Measurements from ENCODE around the gene MAMDC4. TPM values are rescaled to one million over a fixed set of nuclear protein-coding genes. Genes with fewer than 3 reads are reported as not detected.

Gene MAMDC4
- total RNA-seq, 4 donors from 2014 or later = 30.8 to 50.4 (median 41.4) TPM

DNA sequence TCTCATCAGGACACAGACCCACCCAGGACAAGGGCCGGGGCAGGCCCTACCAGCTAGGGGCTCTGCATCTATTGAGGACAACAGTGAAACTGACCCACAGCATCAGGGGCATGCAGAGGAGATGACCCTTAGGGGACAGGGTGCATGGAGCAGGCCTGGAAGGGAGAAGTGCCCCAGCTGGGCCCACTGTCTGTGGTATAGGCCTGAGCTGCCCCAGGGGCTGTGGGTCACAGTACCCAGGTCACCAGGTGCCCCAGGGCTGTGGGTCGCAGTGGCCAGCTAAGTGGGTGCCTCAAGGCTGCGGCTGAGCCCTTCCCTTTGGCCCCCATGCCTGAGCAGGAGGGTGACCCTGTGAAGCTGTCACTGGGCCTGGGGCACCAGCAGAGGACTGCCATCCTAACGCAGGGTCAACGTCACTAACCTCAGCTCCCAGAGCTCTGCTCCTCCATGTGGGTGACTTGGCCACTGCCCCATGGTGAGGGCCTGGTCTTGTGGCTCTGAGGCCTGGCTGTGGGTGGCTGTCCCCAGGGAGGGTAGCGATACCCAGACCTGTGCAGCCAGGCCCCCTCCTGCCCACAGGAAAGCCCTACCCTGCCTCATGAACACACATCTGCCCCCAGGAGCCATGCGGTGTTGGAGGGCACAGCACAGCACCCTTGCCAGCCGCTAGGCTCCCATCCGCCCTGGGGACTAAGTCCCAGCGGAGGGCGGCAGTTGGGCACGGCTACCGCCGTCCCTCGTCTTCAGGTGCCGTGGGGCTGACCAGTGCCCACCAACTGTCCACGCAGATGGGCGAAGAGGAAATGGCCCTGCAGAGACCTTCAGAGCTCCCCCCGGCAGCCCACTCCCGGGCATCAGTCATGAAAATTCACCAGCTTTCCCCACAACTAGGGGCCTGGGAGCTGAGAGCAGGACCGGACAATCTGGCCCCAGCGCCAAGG, 9.1 kb downstream of the MAMDC4 start:
- TF ChIP-seq POLR2A (IDR thresholded peaks at IDR 0.05) = no peak
- TF ChIP-seq, protein P1, sequence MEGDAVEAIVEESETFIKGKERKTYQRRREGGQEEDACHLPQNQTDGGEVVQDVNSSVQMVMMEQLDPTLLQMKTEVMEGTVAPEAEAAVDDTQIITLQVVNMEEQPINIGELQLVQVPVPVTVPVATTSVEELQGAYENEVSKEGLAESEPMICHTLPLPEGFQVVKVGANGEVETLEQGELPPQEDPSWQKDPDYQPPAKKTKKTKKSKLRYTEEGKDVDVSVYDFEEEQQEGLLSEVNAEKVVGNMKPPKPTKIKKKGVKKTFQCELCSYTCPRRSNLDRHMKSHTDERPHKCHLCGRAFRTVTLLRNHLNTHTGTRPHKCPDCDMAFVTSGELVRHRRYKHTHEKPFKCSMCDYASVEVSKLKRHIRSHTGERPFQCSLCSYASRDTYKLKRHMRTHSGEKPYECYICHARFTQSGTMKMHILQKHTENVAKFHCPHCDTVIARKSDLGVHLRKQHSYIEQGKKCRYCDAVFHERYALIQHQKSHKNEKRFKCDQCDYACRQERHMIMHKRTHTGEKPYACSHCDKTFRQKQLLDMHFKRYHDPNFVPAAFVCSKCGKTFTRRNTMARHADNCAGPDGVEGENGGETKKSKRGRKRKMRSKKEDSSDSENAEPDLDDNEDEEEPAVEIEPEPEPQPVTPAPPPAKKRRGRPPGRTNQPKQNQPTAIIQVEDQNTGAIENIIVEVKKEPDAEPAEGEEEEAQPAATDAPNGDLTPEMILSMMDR (IDR thresholded peaks at IDR 0.05) = no peak
- peak in 1 of 3 donors; percentile 50 for DNase-seq
- Histone ChIP-seq H3K4me1 (peaks cover 6 to 69% (median 15%) of the 10 kb centered on the region in 4 donors), H3K36me3 (peaks cover 0 to 31% (median 0%) of the 10 kb centered on the region in 3 donors), H3K9me3 (no peaks in the 10 kb centered on the region), H3K27me3 (no peaks in the 10 kb centered on the region), H3K27ac (peak overlapping the region in 3 of 4 donors; percentile 83 to 96 (median 91)), H3K4me3 (no peak overlapping the region)

DNA sequence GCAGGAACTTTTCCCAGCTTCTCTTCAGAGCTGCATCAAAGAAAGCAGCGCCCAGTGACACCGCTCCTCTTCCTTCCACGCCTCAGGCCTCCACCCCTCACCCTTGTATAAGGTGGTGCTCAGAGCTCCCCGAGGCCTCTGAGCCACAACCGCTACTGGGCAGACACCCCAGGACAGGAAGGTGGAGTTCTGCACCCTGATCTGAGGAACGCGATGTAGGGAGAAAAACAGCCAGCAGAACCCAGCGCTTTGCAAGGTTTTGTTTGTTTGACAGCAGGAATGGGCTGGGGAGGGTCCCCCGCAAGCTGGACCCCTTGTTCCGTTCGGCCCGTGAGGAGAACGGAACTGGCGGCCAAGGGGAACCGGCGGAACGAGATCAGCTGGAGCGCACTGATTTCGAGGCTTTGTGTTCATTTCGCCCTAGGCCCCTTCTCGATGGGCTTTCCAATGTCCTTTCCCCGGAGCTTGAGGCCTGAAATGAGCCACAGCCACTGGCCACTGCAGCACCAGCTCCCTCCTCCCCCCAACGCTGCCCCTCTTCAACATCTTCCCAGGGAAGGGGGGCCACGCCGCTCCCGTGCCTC, 9.8 kb downstream of the MAMDC4 start:
- peaks cover 0 to 31% (median 0%) of the 10 kb centered on the region in 3 donors for H3K36me3 ChIP-seq
- DNase-seq = no peak
- no peak overlapping the region for H3K4me3 ChIP-seq
- H3K27ac ChIP-seq = peak overlapping the region in 1 of 4 donors; percentile 96
- no peaks in the 10 kb centered on the region for H3K9me3 ChIP-seq
- H3K4me1 ChIP-seq = peaks cover 9 to 73% (median 15%) of the 10 kb centered on the region in 4 donors
- TF ChIP-seq, protein P1 (IDR thresholded peaks at IDR 0.05) = no peak
- TF ChIP-seq POLR2A (IDR thresholded peaks at IDR 0.05) = no peak
- H3K27me3 ChIP-seq = no peaks in the 10 kb centered on the region

DNA sequence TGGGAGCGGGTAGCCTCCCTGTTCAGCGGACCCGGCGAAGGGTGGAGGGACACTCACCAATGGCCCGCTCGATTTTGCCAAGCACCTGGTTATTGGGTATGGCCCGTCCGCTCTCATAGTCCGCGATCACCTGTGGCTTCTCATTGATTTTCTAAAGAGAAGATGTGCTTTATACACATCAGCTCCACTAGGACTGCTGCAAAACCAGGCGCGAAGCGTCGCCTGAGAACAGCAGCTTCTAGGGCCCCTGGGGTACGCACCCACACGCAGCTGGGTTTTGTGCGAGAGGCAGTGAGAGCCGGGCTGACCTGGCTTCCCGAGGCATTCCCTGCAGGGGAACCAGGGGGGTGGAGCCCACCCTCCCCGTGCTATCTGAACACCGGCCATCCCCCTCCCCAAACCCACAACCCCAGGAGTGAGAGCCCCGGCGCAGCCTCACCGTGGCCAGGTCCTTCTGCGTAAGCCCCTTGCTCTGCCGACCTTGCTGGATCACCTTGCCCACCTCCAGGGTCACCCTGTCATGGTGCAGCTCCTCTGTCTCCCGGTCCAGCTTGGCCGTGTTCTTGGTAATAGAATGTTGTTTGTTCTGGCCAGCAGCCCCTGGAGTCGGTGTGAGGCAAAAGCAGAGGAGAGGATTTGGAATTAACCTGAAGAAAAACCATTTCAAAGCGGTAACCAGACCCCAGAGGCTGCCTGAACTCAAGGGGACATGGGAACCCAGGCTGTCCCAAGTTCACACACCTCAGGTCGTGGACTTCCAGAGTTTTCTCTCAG, 10.9 kb downstream of the MAMDC4 start:
- Histone ChIP-seq H3K9me3 (no peaks in the 10 kb centered on the region), H3K4me1 (peaks cover 10 to 68% (median 12%) of the 10 kb centered on the region in 4 donors), H3K27me3 (no peaks in the 10 kb centered on the region), H3K27ac (peak overlapping the region in 1 of 4 donors; percentile 42), H3K36me3 (peaks cover 0 to 31% (median 0%) of the 10 kb centered on the region in 3 donors), H3K4me3 (no peak overlapping the region)
- TF ChIP-seq, protein P1 (IDR thresholded peaks at IDR 0.05) = no peak
- TF ChIP-seq POLR2A (IDR thresholded peaks at IDR 0.05) = no peak
- DNase-seq = no peak

DNA sequence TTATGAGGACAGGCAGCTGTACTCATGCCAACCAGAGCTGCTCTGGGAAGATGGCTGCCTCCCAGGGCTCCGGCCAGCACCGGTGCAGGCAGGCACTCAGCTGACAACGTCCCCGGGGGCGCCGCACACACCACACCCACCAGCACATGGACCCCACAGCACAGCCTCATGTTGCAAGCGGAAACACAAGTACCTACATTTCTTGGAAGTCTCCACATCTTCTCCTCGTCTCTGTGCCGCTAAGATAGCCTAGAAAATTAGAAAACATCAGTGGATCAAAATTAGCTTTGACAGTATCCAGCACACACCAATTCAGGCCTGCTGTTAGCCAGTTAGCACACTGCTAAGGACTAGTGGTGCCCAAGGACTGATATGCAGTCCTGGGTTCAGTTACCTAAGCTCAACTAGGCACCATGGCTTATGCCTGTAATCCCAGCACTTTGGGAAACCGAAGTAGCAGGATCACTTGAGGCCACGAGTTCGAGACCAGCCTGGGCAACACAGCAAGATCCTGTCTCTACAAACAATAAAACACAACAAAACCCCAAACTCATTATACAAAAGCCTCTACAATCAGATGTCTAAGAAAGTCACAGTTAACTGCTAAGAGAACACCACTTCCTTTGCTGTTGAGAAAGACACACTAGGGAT, 11.6 kb downstream of the MAMDC4 start:
- no peak for DNase-seq
- peaks cover 0 to 31% (median 0%) of the 10 kb centered on the region in 3 donors for H3K36me3 ChIP-seq
- no peaks in the 10 kb centered on the region for H3K9me3 ChIP-seq
- TF ChIP-seq, protein P1 (IDR thresholded peaks at IDR 0.05) = no peak
- TF ChIP-seq POLR2A (IDR thresholded peaks at IDR 0.05) = no peak
- H3K4me3 ChIP-seq = no peak overlapping the region
- peaks cover 6 to 61% (median 11%) of the 10 kb centered on the region in 4 donors for H3K4me1 ChIP-seq
- H3K27ac ChIP-seq = peak overlapping the region in 1 of 4 donors; percentile 42
- H3K27me3 ChIP-seq = no peaks in the 10 kb centered on the region
